ENCODE measurements around the gene SPATA9.

SPATA9 gene

GRCh38 chr5:95615164-95615467 lies 67.7 kb downstream of the SPATA9 start:
- FAIRE-seq: no peak

- no peak for FAIRE-seq
Observed at GRCh38 chr5:95613514-95613913, 69.3 kb downstream of the SPATA9 start.

GRCh38 chr5:95611396-95611795 lies 71.4 kb downstream of the SPATA9 start:
- FAIRE-seq: no peak

GRCh38 chr5:95610546-95610945 lies 72.2 kb downstream of the SPATA9 start:
- no peak for FAIRE-seq

- FAIRE-seq: no peak
Observed at GRCh38 chr5:95609711-95610110, 73.1 kb downstream of the SPATA9 start.
